Measurements from ENCODE around the gene HAL. TPM values are rescaled to one million over a fixed set of nuclear protein-coding genes. Genes with fewer than 3 reads are reported as not detected.

The HAL gene
- total and polyA plus RNA-seq, 2 of the 13 experiments (the other 11 are each of a cell fraction or from before 2014, with no cell fraction given): 0.89 to 37.8 TPM

DNA sequence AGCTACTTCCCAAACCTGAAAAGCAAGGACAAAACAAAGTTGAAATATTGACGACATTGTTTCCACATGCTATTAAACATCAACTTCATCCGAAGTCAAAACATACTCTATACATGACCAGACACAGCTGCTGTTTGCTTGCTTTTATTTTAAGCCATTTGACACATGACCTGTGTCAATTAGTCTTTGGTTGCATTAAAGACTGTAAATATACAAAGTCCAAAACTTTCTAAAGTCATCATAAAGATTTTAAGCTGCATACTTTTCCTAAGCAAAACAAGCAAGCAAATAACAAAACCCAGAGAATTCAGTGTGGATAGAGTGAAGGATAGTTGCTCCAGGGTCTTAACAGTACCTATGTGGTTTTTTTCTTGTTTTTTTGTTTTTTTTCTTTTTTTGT, 21.8 kb downstream of the HAL start (continued):
- TF ChIP-seq ZNF772 (CRISPR knock-in tag; IDR thresholded peaks at IDR 0.05): 0 out of 2 replicates have a peak, but pooled peaks have one; percentile 26
- no peak for TF ChIP-seq SP2 (CRISPR knock-in tag; IDR thresholded peaks at IDR 0.05)
- TF ChIP-seq IRX3 (CRISPR knock-in tag; IDR thresholded peaks at IDR 0.05; ENCODE audit: borderline replicate concordance, low read depth): no peak
- peak; percentile 60; the same call in 1 of the 2 replicates for TF ChIP-seq ONECUT2 (CRISPR knock-in tag; IDR thresholded peaks at IDR 0.05)
- no peak for TF ChIP-seq HNRNPUL1 (IDR thresholded peaks at IDR 0.05; ENCODE audit: low read depth, low read length)
- peak; percentile 71; the same call in 1 of the 2 replicates for TF ChIP-seq GATA4 (IDR thresholded peaks at IDR 0.05; ENCODE audit: borderline replicate concordance, low read depth)

DNA sequence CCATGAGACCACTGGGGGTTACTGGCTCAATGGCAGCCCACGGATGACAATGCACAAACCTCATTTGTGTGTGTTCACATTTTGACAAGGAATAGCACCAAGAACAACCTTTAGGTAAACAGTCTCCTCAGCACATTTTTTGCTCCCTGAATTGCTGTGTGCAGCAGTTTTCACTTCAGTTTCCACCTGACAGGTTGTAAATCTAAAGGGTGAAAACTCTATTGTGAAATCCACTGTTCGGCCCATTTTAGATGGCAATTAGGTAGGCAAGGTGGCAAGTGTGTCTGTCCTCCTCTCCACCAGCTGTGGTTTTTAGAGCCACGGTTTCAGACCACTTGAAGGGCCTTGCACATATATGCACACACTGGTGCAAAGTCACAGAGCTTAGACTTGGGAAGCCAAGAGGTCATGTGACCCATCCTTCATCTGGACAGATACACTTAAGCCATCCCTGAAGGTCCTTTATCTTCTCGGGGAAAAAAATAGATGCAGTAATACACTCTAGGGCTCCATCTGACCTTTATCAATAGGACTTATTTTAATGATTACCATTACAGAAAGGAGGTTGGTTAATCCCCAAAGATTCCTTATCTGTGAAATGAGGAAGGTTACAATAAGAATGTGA, 23.2 kb downstream of the HAL start:
- no peak for FAIRE-seq
- peaks cover 69% of the 10 kb centered on the region for H3K4me1 ChIP-seq (ENCODE audit: insufficient read depth, low read length)
- H3K79me2 ChIP-seq (ENCODE audit: insufficient read depth, low read length): no peaks in the 10 kb centered on the region
- H3K9ac ChIP-seq (ENCODE audit: insufficient read depth, low read depth, low read length): no peak overlapping the region
- H3K36me3 ChIP-seq (replicated peaks in 1 of 2; ENCODE audit: control insufficient read depth in 1 of 2, insufficient read depth in 2 of 2, low read length in 2 of 2): no peaks in the 10 kb centered on the region
- no peak overlapping the region for H3K4me2 ChIP-seq (ENCODE audit: low read depth, low read length)
- no peak overlapping the region for H3K27ac ChIP-seq (ENCODE audit: extremely low read length, insufficient read depth, low read length)
- H4K20me1 ChIP-seq (ENCODE audit: insufficient read depth, low read length): no peaks in the 10 kb centered on the region
- ATAC-seq: no peak
- H3K4me3 ChIP-seq (replicated peaks in 1 of 3; ENCODE audit: insufficient read depth in 1 of 3, low read depth in 2 of 3, low read length in 3 of 3): no peak overlapping the region
- POLR2A ChIA-PET: interaction anchor here (1.6 to 7.0 kb wide), 3 partner anchors 10 to 30 kb away, joined by 4 to 92 read pairs (median 30); partner anchors contain the start of genes AMDHD1, CCDC38 and HAL
- in situ Hi-C loops (cut with HindIII; ENCODE audit: extremely low pct_ligation_motif_present, low pct_unique_long_range_greater_than_20kb) (no loop called here), intact Hi-C loops (cut with micrococcal nuclease; ENCODE audit: unreplicated experiment) (no loop called here)
- 94% methylated on average over 2 of the region's 4 CpGs for WGBS (ENCODE audit: low lambda C conversion rate)
- no peak for DNase-seq (ENCODE audit: low spot score)
- H3K9me3 ChIP-seq (ENCODE audit: low read length): no peaks in the 10 kb centered on the region
- H2AFZ ChIP-seq (ENCODE audit: low read length): no peak overlapping the region
- BruUV-seq (replicated peaks): no TSS peak
- H3K27me3 ChIP-seq (ENCODE audit: control insufficient read depth in 1 of 2, insufficient read depth in 2 of 2, low read length in 2 of 2): no peaks in the 10 kb centered on the region
- CTCF ChIA-PET (ENCODE audit: low intra/inter-chr PET ratio, low total read pairs): no interaction called here
- TF ChIP-seq, protein P1, sequence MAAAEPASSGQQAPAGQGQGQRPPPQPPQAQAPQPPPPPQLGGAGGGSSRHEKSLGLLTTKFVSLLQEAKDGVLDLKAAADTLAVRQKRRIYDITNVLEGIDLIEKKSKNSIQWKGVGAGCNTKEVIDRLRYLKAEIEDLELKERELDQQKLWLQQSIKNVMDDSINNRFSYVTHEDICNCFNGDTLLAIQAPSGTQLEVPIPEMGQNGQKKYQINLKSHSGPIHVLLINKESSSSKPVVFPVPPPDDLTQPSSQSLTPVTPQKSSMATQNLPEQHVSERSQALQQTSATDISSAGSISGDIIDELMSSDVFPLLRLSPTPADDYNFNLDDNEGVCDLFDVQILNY (CRISPR knock-in tag; conservative IDR thresholded peaks at IDR 0.05): no peak
- TF ChIP-seq KLF9 (CRISPR knock-in tag; IDR thresholded peaks at IDR 0.05; ENCODE audit: low read depth) (no peak), SMARCC2 (IDR thresholded peaks at IDR 0.05) (no peak), U2AF2 (IDR thresholded peaks at IDR 0.05; ENCODE audit: low read depth, low read length) (no peak), RORA (CRISPR knock-in tag; IDR thresholded peaks at IDR 0.05) (no peak), ZNF605 (CRISPR knock-in tag; IDR thresholded peaks at IDR 0.05) (no peak), ZNF556 (CRISPR knock-in tag; IDR thresholded peaks at IDR 0.05; ENCODE audit: borderline replicate concordance) (0 out of 2 replicates have a peak, but pooled peaks have one; percentile 16), ZNF160 (CRISPR knock-in tag; IDR thresholded peaks at IDR 0.05) (no peak), ZNF263 (CRISPR knock-in tag; IDR thresholded peaks at IDR 0.05) (no peak), ATF7-NPFF (CRISPR knock-in tag; IDR thresholded peaks at IDR 0.05; ENCODE audit: low read depth) (no peak), SOX13 (IDR thresholded peaks at IDR 0.05) (no peak), SOX13 (CRISPR knock-in tag; conservative IDR thresholded peaks at IDR 0.05 in 1 of 2, IDR thresholded peaks at IDR 0.05 in 1 of 2) (no peak), ZNF136 (CRISPR knock-in tag; IDR thresholded peaks at IDR 0.05; ENCODE audit: low read depth) (no peak), ZSCAN25 (CRISPR knock-in tag; IDR thresholded peaks at IDR 0.05) (no peak), NFIC (IDR thresholded peaks at IDR 0.05; ENCODE audit: low read length) (no peak), ZNF24 (IDR thresholded peaks at IDR 0.05) (no peak)
- TF ChIP-seq, protein P2, sequence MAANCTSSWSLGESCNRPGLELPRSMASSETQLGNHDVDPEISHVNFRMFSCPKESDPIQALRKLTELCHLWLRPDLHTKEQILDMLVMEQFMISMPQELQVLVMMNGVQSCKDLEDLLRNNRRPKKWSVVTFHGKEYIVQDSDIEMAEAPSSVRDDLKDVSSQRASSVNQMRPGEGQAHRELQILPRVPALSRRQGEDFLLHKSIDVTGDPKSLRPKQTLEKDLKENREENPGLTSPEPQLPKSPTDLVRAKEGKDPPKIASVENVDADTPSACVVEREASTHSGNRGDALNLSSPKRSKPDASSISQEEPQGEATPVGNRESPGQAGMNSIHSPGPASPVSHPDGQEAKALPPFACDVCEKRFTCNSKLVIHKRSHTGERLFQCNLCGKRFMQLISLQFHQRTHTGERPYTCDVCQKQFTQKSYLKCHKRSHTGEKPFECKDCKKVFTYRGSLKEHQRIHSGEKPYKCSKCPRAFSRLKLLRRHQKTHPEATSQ (CRISPR knock-in tag; IDR thresholded peaks at IDR 0.05; ENCODE audit: borderline replicate concordance): no peak
- TF ChIP-seq, protein P3, sequence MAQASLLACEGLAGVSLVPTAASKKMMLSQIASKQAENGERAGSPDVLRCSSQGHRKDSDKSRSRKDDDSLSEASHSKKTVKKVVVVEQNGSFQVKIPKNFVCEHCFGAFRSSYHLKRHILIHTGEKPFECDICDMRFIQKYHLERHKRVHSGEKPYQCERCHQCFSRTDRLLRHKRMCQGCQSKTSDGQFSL (CRISPR knock-in tag; IDR thresholded peaks at IDR 0.05): no peak
